OCI-LY1 (cell line): Measurements from ENCODE around the gene UAP1.

Experiments used
- EZH2 ChIP-seq: fragments of 200-600 bp; sonication (generic), shearing (Covaris generic); IDR thresholded peaks from 2 replicates; pipeline ENCODE4 v1.8.0; 2017; ENCODE audit warnings: borderline replicate concordance, mixed run types, mild to moderate bottlenecking, antibody characterized with exemption, low read length, moderate library complexity, mixed read lengths
- TF ChIP-seq, protein P1 (sequence below): fragments of 200-600 bp; sonication (generic), shearing (Covaris generic); IDR thresholded peaks from 2 replicates; pipeline ENCODE4 v1.5.1; 2017; ENCODE audit warnings: mild to moderate bottlenecking, antibody characterized with exemption, low read length, moderate library complexity, mixed read lengths

GRCh38 chr1:162560303-162561036 lies 1.1 kb upstream of the UAP1 start:
- TF ChIP-seq, protein P1, sequence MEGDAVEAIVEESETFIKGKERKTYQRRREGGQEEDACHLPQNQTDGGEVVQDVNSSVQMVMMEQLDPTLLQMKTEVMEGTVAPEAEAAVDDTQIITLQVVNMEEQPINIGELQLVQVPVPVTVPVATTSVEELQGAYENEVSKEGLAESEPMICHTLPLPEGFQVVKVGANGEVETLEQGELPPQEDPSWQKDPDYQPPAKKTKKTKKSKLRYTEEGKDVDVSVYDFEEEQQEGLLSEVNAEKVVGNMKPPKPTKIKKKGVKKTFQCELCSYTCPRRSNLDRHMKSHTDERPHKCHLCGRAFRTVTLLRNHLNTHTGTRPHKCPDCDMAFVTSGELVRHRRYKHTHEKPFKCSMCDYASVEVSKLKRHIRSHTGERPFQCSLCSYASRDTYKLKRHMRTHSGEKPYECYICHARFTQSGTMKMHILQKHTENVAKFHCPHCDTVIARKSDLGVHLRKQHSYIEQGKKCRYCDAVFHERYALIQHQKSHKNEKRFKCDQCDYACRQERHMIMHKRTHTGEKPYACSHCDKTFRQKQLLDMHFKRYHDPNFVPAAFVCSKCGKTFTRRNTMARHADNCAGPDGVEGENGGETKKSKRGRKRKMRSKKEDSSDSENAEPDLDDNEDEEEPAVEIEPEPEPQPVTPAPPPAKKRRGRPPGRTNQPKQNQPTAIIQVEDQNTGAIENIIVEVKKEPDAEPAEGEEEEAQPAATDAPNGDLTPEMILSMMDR, result no peak
- TF ChIP-seq EZH2, result no peak
